ENCODE measurements around the gene ANKAR. TPM values are rescaled to one million over a fixed set of nuclear protein-coding genes. Genes with fewer than 3 reads are reported as not detected.

The ANKAR gene
- total and polyA plus RNA-seq, 2 of the 8 experiments (the other 6 are each of a cell fraction or from before 2014, with no cell fraction given), result 0.56 to 1.7 TPM

DNA sequence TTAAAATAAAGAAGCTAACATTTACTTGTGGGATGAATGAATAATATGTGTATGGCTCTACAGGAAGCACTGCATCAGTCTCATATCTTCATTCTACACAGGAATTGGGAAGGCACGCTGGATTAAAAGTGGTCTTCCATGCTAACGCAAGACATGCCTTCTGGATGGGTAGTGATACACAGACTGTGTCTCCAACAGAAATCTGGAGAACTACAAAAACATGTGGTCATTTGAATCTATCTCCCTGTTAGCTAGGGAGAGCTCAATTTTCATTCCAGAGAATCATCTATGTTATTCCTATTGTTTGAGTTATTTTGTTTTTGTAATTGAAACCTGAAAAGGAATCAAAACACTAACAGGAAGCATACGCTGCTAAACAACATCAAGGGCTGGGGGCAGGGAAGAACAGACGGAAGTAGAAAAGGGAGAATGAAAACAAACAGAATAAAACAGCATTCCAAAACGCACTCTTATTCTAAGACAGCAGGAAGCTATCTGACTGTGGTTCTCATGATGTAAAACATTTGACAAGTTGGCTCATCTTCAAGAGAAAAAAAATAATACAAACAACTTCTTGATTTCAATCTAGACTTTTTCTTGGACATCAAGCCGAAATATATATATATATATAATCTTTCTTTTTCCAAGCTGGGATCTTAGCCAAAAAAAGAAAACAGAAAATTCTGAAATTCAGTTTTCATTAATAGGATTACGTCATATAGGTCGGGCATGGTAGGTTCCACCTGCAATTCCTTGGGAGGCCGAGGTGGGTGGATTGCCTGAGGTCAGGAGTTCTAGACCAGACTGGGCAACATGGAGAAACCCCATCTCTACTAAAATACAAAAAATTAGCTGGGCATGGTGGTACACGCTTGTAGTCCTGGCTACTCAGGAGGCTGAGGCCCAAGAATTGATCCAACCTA lies 44.7 kb upstream of the ANKAR start:
- DNase-seq (ENCODE audit: low read depth in 1 of 2, low spot score in 2 of 2) (no peak), FAIRE-seq (no peak)
- no peaks in the 10 kb centered on the region for H3K36me3 ChIP-seq (ENCODE audit: control insufficient read depth in 2 of 4, insufficient read depth in 4 of 4, low read length in 3 of 4)
- no peak overlapping the region for H4K5ac ChIP-seq (ENCODE audit: insufficient read length, low read depth, low read length)
- H2BK20ac ChIP-seq (ENCODE audit: low read length), result no peak overlapping the region
- no peaks in the 10 kb centered on the region for H3K79me1 ChIP-seq (ENCODE audit: low read depth, low read length)
- H3K79me2 ChIP-seq (ENCODE audit: control insufficient read depth in 1 of 2, insufficient read depth in 2 of 2, low read length in 2 of 2), result no peaks in the 10 kb centered on the region
- no peak overlapping the region for H3K27ac ChIP-seq (ENCODE audit: low read depth, low read length)
- no peak overlapping the region for H3K4ac ChIP-seq (replicated peaks; ENCODE audit: insufficient read length, low read depth, low read length)
- H3K14ac ChIP-seq (ENCODE audit: insufficient read length), result no peak overlapping the region
- no peak overlapping the region for H2BK5ac ChIP-seq (ENCODE audit: low read depth, low read length)
- H2AFZ ChIP-seq (ENCODE audit: low read length), result no peak overlapping the region
- WGBS, 2 experiments (ENCODE audit: extremely low coverage in 1 of 2, insufficient coverage in 1 of 2, insufficient read length in 1 of 2, insufficient replicate concordance in 2 of 2, low coverage in 1 of 2, low lambda C conversion rate in 2 of 2, missing lambda C conversion rate in 1 of 2), result 87% methylated on average over 10 of the region's 10 CpGs; no CpG with 5 or more reads in 1 of the 2 experiments
- H3K4me3 ChIP-seq (ENCODE audit: extremely low read depth in 1 of 4, insufficient read depth in 2 of 4, low read depth in 3 of 4, low read length in 4 of 4), result no peak overlapping the region
- no peak overlapping the region for H3K4me2 ChIP-seq (ENCODE audit: insufficient read depth in 1 of 2, low read depth in 2 of 2, low read length in 2 of 2)
- CTCF ChIA-PET (ENCODE audit: partially characterized antibody), result interaction anchor here (0.6 to 2.1 kb wide), 9 partner anchors 8 to 172 kb away, joined by 3 to 9 read pairs (median 4); no protein-coding TSS in a partner anchor
- H3K23me2 ChIP-seq (ENCODE audit: low read depth, low read length), result no peaks in the 10 kb centered on the region
- no peaks in the 10 kb centered on the region for H3K9me3 ChIP-seq (ENCODE audit: insufficient read depth in 2 of 2, low read depth in 1 of 2, low read length in 1 of 2)
- H2BK15ac ChIP-seq (ENCODE audit: low read length), result no peak overlapping the region
- no peaks in the 10 kb centered on the region for H4K20me1 ChIP-seq (replicated peaks in 1 of 2; ENCODE audit: control insufficient read depth in 1 of 2, insufficient read depth in 2 of 2, low read length in 2 of 2)
- TF ChIP-seq CEBPB (IDR thresholded peaks at IDR 0.05; ENCODE audit: low read depth, low read length) (no peak), TAF1 (IDR thresholded peaks at IDR 0.05; ENCODE audit: low read depth, low read length) (no peak), TAF7 (optimal IDR thresholded peaks at IDR 0.05; ENCODE audit: borderline replicate concordance, low read depth, low read length) (no peak), BCL11A (IDR thresholded peaks at IDR 0.05; ENCODE audit: low read depth in 2 of 2, low read length in 2 of 2) (no peak), CBX5 (IDR thresholded peaks at IDR 0.05; ENCODE audit: low read depth, low read length) (no peak), SP2 (IDR thresholded peaks at IDR 0.05; ENCODE audit: low read length) (no peak), SRF (IDR thresholded peaks at IDR 0.05; ENCODE audit: low read depth, low read length) (no peak), CREB1 (IDR thresholded peaks at IDR 0.05) (no peak), SIN3A (conservative IDR thresholded peaks at IDR 0.05 in 1 of 2, IDR thresholded peaks at IDR 0.05 in 1 of 2; ENCODE audit: low read depth in 1 of 2, low read length in 2 of 2) (no peak), SP1 (IDR thresholded peaks at IDR 0.05; ENCODE audit: low read depth, low read length) (no peak)
- no peak overlapping the region for H4K91ac ChIP-seq (replicated peaks; ENCODE audit: insufficient read length, low read length)
- H3K18ac ChIP-seq (ENCODE audit: extremely low read depth, low read length), result no peak overlapping the region
- POLR2A ChIA-PET (ENCODE audit: partially characterized antibody), result no interaction called here
- H2BK120ac ChIP-seq (replicated peaks; ENCODE audit: low read depth, low read length), result no peak overlapping the region
- H3K27me3 ChIP-seq (replicated peaks in 1 of 4; ENCODE audit: control insufficient read depth in 3 of 4, extremely low read depth in 1 of 4, insufficient read depth in 3 of 4, low read length in 3 of 4), result no peaks in the 10 kb centered on the region
- no peaks in the 10 kb centered on the region; a peak in 1 of 7 replicates for H3K4me1 ChIP-seq (replicated peaks in 1 of 4; ENCODE audit: control insufficient read depth in 3 of 4, insufficient read depth in 4 of 4, low read length in 3 of 4)
- no peak overlapping the region for H2BK12ac ChIP-seq (ENCODE audit: low read depth, low read length)
- H2AK5ac ChIP-seq (ENCODE audit: low read depth, low read length), result no peak overlapping the region
- no peak overlapping the region for H4K8ac ChIP-seq (ENCODE audit: extremely low read depth, insufficient read depth, low read length)
- no peak overlapping the region for H3K23ac ChIP-seq (ENCODE audit: insufficient read length)
- no peak overlapping the region for H3K56ac ChIP-seq (replicated peaks; ENCODE audit: insufficient read length, low read depth, low read length)
- H3K9ac ChIP-seq (replicated peaks in 1 of 4; ENCODE audit: extremely low read depth in 1 of 4, low read depth in 3 of 4, low read length in 3 of 4), result no peak overlapping the region
